Measurements from ENCODE around the gene UBE2G2.

The UBE2G2 gene

DNA sequence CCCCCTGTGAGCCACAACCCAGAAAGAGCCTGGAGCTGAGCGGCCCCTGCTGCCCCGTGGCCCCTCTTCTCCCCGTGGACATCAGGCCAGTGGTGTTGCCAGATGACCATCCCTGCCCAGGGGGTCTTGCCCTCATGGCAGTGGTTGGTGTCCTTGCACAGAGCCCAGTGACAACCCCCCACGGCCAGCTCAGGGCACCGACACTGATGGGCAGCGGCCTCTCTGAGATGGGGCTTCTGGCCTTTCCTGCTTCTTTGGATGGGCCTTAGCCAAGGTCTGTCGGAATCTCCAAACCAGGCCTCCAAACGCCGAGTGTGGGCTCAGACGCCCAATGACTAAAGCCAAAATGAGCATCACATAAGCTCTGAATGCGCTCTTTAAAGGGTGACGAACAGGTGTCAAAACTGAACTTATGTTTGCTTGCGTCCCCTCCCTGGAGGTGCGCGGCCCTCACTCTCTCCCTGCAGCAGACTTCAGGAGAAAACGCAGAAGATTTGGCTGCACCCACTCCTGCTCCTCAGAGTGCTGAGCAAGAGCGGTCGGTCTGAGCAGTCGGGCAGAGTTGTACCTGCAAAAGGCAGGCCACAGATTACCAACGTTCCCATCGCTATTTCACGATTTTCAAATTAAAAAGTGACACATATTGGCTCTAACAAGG is 41.9 kb downstream of the UBE2G2 start:
- Histone ChIP-seq H3K27me3 (ENCODE audit: insufficient read depth, poor library complexity, severe bottlenecking) (no peaks in the 10 kb centered on the region), H3K4me3 (replicated peaks; ENCODE audit: insufficient read depth, low read length) (no peak overlapping the region), H3K27ac (replicated peaks) (no peak overlapping the region)
- TF ChIP-seq GABPA (IDR thresholded peaks at IDR 0.05; ENCODE audit: low read depth) (no peak), POLR2AphosphoS5 (IDR thresholded peaks at IDR 0.05; ENCODE audit: low read depth) (no peak), SPI1 (IDR thresholded peaks at IDR 0.05; ENCODE audit: borderline replicate concordance, low read depth) (no peak)
- TF ChIP-seq, protein P1, sequence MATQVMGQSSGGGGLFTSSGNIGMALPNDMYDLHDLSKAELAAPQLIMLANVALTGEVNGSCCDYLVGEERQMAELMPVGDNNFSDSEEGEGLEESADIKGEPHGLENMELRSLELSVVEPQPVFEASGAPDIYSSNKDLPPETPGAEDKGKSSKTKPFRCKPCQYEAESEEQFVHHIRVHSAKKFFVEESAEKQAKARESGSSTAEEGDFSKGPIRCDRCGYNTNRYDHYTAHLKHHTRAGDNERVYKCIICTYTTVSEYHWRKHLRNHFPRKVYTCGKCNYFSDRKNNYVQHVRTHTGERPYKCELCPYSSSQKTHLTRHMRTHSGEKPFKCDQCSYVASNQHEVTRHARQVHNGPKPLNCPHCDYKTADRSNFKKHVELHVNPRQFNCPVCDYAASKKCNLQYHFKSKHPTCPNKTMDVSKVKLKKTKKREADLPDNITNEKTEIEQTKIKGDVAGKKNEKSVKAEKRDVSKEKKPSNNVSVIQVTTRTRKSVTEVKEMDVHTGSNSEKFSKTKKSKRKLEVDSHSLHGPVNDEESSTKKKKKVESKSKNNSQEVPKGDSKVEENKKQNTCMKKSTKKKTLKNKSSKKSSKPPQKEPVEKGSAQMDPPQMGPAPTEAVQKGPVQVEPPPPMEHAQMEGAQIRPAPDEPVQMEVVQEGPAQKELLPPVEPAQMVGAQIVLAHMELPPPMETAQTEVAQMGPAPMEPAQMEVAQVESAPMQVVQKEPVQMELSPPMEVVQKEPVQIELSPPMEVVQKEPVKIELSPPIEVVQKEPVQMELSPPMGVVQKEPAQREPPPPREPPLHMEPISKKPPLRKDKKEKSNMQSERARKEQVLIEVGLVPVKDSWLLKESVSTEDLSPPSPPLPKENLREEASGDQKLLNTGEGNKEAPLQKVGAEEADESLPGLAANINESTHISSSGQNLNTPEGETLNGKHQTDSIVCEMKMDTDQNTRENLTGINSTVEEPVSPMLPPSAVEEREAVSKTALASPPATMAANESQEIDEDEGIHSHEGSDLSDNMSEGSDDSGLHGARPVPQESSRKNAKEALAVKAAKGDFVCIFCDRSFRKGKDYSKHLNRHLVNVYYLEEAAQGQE (IDR thresholded peaks at IDR 0.05; ENCODE audit: insufficient replicate concordance, low read depth), result no peak
- TF ChIP-seq, protein P2, sequence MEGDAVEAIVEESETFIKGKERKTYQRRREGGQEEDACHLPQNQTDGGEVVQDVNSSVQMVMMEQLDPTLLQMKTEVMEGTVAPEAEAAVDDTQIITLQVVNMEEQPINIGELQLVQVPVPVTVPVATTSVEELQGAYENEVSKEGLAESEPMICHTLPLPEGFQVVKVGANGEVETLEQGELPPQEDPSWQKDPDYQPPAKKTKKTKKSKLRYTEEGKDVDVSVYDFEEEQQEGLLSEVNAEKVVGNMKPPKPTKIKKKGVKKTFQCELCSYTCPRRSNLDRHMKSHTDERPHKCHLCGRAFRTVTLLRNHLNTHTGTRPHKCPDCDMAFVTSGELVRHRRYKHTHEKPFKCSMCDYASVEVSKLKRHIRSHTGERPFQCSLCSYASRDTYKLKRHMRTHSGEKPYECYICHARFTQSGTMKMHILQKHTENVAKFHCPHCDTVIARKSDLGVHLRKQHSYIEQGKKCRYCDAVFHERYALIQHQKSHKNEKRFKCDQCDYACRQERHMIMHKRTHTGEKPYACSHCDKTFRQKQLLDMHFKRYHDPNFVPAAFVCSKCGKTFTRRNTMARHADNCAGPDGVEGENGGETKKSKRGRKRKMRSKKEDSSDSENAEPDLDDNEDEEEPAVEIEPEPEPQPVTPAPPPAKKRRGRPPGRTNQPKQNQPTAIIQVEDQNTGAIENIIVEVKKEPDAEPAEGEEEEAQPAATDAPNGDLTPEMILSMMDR (IDR thresholded peaks at IDR 0.05; ENCODE audit: insufficient read depth, low read length), result no peak
- DNase-seq (ENCODE audit: low read depth in 1 of 2, low spot score in 1 of 2), result no peak

DNA sequence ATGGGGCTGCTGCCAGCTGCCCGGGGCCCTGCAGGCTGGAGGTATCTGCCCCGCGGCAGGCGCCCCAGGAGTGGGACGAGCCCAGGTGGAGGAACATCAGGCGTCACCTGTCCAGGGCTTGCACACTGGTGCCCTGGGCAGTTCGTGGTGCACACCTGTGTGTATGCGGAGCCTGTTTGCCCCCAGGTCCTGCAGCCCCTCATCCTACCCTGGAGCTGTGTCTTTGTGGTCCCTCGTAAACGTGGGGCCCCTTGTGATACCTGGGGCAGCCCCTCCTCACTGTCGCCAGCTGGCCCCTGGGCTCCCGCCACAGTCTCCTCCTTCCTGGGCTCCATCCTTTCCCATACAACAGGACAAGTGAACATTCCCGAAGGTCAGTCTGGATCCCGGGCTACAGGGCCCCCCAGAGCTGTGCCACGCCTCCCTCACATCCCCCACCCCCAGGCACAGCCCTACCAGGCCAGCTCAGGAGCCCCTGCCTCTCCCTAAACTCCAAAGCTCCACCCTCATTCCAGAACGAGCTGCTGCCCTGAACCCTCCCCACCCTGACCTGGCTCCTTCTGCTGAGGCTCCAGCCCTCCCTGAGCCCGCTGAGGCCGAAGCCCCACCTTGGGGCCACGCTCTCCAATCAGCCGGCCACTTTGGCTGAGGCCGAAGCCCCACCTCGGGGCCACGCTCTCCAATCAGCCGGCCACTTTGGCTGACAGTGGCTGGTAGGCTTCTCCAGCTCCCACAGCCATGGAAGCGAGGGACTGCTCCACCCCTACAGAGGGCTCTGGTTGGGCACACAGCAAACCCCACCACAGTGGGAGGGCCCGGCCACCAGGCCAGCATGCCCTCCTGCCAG is 42.6 kb downstream of the UBE2G2 start:
- TF ChIP-seq POLR2AphosphoS5 (IDR thresholded peaks at IDR 0.05; ENCODE audit: low read depth), result no peak
- Histone ChIP-seq H3K4me3 (replicated peaks; ENCODE audit: insufficient read depth, low read length) (no peak overlapping the region), H3K27ac (replicated peaks) (no peak overlapping the region), H3K27me3 (ENCODE audit: insufficient read depth, poor library complexity, severe bottlenecking) (no peaks in the 10 kb centered on the region)
- DNase-seq (ENCODE audit: low read depth in 1 of 2, low spot score in 1 of 2), result no peak

DNA sequence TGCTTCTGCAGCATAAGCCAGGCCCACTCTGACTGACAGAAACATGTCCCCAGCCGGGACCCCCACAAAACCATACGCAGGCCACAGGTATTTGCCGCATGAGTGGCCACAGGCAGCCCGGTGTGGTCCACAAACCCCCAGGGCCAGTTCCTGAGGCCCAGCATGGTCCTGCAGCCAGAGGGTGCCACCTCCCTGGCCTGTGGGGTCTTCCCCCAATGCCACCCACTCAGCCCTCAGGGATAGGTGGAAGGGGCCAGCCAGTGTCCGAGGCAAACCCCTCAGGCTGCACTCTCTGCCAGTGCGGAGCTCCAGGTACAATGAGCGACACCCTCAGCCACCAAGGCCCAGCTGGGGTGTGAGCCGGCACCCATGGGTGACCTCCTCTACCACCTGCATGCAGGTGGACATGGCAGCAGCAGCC is 43.5 kb downstream of the UBE2G2 start:
- H3K27ac ChIP-seq (replicated peaks), result no peak overlapping the region
- no peaks in the 10 kb centered on the region for H3K27me3 ChIP-seq (ENCODE audit: insufficient read depth, poor library complexity, severe bottlenecking)
- no peak overlapping the region for H3K4me3 ChIP-seq (replicated peaks; ENCODE audit: insufficient read depth, low read length)
- no peak for DNase-seq (ENCODE audit: low read depth in 1 of 2, low spot score in 1 of 2)
- no peak for TF ChIP-seq GABPA (IDR thresholded peaks at IDR 0.05; ENCODE audit: low read depth)
- TF ChIP-seq, protein P1 (IDR thresholded peaks at IDR 0.05; ENCODE audit: insufficient replicate concordance, low read depth), result no peak
- TF ChIP-seq, protein P2 (IDR thresholded peaks at IDR 0.05; ENCODE audit: insufficient read depth, low read length), result no peak
- TF ChIP-seq SPI1 (IDR thresholded peaks at IDR 0.05; ENCODE audit: borderline replicate concordance, low read depth), result no peak
- TF ChIP-seq POLR2AphosphoS5 (IDR thresholded peaks at IDR 0.05; ENCODE audit: low read depth), result no peak

DNA sequence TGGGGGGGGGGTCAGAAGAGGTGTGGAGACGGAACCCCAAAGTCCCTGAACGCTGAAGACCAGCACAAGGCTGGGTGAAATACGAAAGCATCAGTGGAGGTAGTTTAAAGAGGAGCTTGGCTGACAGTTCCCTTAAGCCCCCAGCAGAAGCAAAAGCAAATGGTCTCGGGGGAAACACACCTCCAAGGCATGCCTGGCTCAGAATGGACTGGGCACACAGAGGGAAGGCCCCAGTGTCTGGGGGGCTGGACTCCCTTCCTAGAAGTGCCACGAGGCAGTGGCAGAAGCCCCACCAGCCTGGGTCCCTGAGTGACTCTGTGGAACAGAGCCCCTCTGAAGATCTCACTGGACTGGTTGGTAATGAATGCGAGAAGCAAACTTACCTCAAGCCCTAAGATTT is 43.9 kb downstream of the UBE2G2 start:
- Histone ChIP-seq H3K27me3 (ENCODE audit: insufficient read depth, poor library complexity, severe bottlenecking) (no peaks in the 10 kb centered on the region), H3K27ac (replicated peaks) (no peak overlapping the region), H3K4me3 (replicated peaks; ENCODE audit: insufficient read depth, low read length) (no peak overlapping the region)
- TF ChIP-seq SPI1 (IDR thresholded peaks at IDR 0.05; ENCODE audit: borderline replicate concordance, low read depth) (no peak), POLR2AphosphoS5 (IDR thresholded peaks at IDR 0.05; ENCODE audit: low read depth) (no peak), GABPA (IDR thresholded peaks at IDR 0.05; ENCODE audit: low read depth) (no peak)
- TF ChIP-seq, protein P1 (IDR thresholded peaks at IDR 0.05; ENCODE audit: insufficient replicate concordance, low read depth), result no peak
- TF ChIP-seq, protein P2 (IDR thresholded peaks at IDR 0.05; ENCODE audit: insufficient read depth, low read length), result no peak
- DNase-seq (ENCODE audit: low read depth in 1 of 2, low spot score in 1 of 2), result no peak
